NCI-H2171 (cell line): ENCODE measurements around the gene ESPL1.
"Not testable (repeated sequence)": the region's sequence is repeated elsewhere in the genome, so short reads cannot be mapped to it uniquely, and the experiment has no call there.

Experiments
- DNase-seq: peaks from one replicate; lab custom pipeline; 2025; lab: John Stamatoyannopoulos, UW

Gene ESPL1

DNA sequence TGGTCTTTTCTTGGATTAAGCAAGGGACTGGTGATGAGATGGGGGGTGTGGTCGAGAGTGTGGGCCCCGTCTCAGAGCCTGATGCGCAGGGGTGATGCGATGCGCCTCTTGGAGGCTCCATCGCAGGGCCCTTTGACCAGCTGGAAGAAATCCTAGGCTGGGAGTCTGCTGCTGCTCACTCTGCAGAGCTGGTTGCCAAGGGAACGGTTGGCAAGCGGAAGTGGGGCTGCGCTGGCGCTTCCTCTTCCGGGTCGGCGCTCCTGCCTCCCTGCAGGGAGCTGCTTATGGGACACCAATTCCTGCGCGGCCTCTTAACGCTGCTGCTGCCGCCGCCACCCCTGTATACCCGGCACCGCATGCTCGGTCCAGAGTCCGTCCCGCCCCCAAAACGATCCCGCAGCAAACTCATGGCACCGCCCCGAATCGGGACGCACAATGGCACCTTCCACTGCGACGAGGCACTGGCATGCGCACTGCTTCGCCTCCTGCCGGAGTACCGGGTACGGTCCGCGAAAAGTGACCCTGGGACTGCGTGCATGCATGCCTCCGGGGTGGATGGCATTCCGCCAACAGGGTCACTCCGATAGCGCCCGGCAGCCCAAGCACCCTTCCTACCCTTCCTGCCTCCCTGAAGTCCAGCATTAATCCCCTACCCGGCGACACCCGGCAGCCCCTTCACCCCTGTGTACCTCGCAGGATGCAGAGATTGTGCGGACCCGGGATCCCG lies 31.5 kb downstream of the ESPL1 start, which contains the start of gene MYG1:
MYG1 (plus strand) TSS at position 242 of the 727 bp plus-strand sequence; CDS start at position 285, 43 bp downstream.
- peak; percentile 85 for DNase-seq

DNA sequence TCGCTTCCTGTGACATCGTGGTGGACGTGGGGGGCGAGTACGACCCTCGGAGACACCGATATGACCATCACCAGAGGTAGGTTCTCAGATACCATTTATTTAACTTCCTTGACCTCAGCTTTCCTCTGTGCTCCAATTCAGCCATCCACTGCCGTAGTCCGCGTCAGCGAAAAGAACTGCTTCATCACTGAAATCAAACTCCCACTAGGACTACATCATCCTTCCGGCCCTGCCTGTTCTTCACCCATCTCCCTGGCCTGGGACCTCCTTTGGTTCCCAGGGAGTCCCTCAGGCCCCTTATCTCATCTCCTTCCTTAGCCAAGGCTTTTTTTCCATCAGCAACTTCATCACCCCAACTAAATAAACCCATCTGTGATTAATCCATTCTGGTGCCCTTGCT lies 32.1 kb downstream of the ESPL1 start:
- no peak for DNase-seq

DNA sequence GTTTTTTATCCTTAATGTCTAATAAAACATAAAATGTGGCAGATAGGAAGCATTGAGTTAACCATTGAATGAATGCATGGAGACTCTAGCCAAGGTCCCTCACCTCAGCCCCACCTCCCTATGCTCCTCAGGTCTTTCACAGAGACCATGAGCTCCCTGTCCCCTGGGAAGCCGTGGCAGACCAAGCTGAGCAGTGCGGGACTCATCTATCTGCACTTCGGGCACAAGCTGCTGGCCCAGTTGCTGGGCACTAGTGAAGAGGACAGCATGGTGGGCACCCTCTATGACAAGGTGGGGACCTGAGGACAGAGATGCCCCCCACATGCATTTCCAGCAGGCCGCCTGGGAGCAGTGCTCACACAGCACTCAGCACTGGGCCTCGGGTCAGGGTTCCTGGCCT lies 34.8 kb downstream of the ESPL1 start:
- no peak for DNase-seq

DNA sequence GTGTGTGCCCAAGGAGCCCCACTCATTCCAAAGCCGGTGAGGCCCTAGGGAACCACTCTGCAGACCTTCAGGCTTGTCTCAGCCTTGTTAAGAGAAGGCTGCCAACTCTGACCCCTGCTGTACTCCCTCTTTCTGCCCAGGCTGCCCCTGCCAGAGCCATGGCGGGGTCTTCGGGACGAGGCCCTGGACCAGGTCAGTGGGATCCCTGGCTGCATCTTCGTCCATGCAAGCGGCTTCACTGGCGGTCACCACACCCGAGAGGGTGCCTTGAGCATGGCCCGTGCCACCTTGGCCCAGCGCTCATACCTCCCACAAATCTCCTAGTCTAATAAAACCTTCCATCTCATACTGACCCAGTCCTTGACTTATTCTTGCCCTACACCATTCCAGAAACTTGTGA lies 38.7 kb downstream of the ESPL1 start:
- no peak for DNase-seq

DNA sequence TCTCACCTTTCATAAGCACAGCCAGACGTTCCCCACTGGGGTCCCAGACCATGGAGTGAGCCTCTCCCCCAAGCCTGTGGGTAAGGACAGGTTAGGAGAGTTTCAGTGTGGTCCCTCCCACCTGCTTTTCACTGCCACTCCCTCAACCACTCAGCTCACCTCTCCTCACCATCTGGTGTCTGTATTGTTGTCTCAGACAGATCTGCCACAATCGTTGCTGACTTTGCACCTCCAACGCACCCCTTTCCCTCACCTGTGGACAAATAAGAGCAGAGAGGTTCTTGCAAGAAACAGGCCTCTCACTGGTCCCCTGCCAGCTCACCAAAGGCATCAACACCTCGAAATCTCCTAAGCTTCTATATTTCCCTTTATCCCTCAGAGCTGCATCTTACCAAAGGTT lies 40.2 kb downstream of the ESPL1 start:
- DNase-seq: peak; percentile 22

DNA sequence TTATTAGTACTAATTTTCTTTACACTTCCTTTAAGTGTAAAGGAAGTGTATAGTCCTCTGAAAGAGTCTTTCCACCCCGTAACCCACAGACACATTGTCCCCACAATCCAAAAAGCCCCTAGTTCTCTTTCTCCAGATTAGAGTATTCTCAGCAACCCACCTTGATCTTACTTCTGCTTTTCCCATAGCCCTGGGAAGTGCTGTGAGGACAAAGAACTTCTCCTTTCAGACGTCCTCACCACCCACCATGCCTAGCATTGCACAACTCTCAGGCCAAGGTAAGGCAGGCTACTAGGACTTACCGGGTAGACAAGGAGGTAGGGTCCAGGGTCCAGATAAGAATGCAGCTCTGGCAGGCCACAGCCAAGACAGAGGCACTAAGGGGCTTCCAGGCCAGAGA lies 45.9 kb downstream of the ESPL1 start:
- no peak for DNase-seq

DNA sequence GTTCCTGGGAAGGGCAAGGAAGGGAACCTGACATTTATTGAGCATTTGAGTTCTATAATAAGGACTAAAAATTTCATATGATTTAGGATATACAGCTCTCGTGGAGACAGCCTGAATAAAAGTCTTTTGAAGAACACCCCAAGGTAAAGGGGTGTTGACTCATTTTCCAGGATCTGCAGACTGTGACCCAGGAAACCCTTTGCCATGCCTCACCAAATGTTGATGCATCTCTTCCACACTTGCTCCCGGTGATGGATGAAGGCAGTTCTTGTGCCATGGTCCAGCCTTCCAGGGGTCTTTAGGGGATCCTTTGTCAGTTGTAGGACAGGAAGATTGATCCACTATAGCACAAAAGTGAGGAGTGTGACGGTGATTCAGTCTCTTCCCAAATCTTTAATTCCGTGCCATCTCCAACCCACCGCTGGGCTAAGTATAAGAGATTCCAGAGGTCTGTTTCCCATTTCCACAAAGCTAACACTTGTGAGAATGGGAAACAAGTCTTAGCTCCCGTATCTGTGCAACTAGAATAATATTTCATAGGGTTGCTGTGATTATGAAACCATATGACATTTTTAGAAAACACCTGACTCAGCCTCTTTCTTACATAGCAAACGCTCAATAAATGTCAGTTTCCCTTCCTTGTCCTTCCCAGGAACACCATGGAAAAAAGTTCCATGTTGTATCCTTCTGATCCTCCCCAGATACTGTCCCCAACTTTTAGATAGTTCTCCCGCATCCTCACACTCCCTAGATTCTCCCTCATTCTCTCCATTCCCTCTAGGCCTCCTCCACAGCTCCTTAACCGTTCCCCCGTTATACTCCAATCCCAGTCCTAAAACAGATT lies 52.5 kb downstream of the ESPL1 start:
- no peak for DNase-seq

DNA sequence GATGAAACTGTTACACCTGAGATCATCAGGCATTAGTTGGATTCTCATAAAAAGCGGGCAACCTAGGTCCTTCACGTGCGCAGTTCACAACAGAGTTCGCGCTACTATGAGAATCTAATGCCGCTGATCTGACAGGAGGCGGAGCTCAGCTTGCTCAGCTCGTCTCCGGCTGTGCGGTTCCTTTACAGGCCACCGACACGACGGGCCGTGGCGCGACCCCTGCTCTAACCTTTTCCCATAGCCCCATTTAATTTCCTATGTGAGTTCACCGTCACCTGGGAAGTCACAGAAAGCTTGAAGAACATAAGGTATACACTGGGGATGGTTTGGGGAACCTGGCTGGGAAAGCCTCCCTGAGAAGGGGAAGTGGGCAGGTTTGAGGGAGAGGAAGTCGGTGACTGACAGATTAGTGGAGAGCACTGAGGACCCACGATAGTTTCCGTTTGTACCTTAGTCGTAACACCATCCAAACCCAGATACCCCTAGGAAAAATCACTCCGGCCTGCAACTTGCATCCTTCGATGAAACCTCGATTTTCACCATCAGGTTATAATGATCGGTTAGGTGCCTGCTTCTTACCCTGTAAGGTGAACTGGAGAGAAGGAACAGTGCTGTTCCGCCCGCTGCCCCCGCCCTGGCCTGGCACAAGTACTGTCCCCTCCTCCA lies 56.1 kb downstream of the ESPL1 start:
- no peak for DNase-seq

DNA sequence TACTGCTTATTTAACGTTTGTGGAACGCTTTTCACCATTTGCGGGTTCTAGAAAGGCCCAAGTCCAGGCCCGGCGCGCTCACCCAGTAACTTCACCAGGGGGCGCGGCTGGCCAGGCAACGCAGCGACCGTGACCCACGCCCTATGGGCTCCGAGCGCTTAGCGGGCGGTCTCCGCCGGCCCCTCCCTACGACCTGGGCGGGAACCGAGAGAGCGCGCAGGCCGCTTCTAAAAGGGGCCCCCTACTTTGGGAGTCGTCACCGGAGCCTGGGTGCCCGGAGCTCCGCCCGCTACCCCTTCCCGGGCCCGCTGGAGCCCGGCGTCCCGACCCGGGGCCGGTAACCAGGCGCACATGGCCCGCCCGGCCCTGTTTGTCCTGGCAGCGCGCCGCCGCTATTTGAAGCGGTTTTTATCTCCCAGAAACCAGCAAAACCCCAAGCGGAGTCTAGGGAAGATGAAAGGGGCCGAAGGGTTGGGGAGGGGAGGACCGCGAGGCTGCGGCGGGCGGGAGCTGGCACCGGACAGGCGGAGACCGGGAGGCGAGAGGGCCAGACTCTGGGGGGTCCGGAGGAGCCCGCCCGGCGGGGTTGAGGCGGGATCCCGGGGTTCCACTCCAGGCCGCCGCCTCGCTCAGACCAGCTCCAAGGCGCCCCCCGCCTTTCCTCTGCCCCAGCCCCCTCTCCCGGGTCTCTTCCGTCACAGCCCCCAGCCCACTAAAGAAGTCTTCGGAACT lies 56.8 kb downstream of the ESPL1 start:
- DNase-seq: peak; percentile 90

DNA sequence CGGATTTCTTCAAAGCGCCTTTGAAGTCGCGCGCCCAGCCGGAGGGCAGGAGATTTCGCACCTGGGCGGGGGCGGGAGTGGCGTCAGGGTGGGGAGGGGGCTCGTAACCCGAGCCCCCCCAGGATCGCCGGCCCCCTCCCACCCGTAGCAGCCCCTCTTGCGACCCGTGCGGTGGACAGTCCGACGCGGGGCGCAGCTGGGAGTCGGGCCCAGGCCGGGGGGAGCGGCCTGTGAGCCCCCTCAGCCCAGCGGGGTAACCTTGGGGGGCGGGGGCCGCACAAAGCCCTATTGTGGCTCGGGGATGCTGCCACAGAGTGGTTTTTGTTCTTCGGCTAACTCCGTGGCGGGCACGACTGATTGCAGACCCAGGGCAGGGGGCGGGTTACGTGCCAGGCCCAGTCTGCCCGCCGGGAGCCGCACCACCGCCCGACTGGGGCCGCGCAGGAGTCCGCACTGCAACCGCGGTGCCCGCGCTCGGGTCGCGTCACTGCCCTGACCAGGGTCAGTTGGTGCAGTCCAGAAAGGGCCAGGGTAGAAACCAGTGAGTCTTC lies 57.5 kb downstream of the ESPL1 start:
- no peak for DNase-seq

DNA sequence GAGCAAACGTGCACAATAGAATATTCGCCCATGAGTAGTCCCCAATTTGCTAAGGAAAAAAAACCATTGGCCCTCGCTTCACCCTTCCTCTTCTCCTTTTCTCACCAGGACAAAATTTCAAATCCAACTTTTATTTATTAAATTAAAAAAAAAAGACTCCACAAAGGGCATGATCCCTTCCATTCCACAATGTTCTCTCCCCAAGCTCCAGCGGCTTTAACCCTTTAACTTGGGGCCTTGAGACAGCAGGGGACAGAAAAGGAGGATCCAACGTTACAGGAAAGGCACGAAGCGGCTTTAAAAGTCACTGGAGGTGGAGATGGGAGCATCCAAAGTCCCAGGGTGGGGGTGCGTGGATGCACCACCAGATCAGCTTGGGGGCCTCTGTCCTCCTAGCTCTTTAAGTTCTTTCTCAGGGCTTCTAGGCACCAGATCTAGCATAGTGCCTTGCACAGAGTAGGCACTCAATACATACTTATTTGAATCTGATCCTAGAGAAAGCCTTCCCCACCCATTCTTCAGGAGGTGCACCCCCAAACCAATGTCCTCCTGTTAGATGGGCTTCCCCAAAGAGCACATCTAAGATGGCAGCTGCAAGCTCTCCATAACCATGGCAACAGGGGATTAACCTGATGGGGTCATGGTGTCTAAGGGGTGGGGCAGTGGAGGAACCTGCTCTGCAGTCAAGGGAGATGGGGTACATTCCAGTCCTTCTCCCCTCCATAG lies 58.5 kb downstream of the ESPL1 start:
- DNase-seq: no peak

DNA sequence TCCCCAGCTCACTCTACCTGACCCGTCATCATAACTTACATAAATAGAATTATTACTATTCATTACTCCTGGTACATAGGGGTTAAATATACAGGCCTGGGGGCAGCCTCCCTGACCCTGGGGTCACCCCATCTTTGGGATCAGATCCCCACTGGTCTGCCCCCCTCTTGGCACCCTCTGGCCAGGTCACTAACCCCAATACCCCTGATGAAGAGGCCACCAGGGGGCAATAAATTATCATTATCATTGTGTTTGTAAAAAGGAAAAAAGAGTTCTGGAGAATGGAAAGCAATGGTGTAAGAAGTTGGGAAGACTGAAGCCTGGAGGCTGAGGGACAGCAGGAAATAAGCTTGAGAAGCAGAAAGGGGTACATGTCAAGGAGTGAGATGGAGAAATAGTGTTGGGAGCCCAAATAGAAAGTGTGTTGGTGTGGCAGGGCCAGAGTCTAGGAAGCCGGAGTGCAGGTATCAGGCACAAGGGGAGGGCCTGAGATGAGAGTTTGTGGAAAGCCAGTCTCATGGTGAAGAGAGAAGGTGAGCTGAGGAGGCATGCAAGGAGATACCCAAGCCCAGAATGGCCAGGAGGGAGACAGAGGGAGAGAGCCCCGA lies 59.4 kb downstream of the ESPL1 start:
- no peak for DNase-seq

DNA sequence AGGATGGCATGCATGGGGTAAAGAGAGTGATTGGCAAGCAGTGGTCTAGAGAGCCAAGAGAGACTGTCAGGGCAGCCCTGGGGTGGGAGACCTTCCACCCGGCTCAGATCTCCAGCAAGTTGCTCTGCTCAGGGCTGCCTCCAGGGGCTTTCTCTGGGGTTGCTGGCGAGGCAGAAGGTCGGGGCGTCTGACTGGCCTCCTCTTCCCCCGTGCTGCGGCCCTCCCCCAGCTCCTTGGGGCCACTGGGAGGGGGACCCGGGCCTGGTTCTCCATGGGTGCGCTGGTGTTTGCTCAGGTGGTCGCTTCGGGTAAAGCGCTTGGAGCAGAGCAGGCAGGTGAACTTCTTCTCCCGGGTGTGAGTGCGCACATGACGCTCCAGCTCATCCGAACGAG lies 59.9 kb downstream of the ESPL1 start:
- DNase-seq: no peak

DNA sequence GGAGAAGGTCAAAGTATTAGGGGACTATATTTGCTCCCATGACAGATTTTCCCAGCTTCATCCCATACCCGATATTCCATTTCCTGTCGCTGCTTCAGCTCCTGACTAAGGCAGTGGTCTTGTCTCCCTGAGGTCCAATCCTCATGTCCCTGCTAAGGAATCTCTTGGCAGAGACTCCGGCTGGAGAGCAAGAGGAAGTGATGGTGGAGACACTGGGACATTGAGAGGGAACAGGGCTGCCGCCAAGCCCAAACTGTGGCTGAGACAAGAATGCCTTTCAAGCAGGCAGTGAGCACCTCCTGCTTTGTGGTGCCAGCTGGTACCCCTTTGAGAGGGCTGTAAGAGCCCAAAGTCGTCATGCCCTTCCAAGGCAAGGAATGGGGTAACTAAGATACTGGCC lies 62.6 kb downstream of the ESPL1 start:
- no peak for DNase-seq

DNA sequence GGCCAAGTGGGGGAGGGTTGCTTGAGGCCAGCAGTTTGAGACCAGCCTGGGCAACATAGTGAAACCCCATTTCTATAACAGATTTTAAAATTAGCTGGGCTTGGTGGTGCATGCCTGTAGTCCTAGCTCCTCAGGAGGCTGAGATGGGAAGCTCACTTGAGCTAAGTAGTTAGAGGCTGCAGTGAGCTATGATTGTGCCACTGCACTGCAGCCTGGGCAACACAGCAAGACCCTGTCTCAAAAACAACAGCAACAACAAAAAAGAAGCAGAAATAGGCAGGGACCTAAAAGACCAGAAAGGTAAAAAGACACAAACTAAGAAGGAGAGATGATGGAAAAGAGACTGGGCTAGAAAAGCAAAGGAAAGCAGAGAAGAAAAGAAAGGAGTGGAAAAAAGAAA lies 64.2 kb downstream of the ESPL1 start:
- not testable (repeated sequence) for DNase-seq

DNA sequence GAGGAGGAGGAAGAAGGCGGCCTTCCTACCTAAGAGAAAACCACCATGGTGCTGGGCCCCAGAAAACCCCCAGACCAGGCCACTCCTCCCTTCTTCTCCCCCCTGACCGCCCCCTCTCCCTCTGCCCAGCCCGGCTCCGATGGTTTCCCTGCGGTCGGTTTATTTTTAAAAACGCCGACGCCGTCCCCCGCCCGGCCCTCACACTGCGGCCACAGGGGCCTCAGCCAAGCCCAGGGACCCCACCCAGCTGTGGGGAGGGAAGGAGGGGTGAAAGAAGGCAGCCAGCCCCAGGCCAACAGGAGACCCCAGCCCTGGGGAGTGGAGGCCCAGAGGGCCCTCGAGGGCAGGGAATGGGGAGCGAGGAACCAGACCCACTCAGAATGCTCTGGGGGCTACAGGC lies 64.6 kb downstream of the ESPL1 start:
- no peak for DNase-seq

DNA sequence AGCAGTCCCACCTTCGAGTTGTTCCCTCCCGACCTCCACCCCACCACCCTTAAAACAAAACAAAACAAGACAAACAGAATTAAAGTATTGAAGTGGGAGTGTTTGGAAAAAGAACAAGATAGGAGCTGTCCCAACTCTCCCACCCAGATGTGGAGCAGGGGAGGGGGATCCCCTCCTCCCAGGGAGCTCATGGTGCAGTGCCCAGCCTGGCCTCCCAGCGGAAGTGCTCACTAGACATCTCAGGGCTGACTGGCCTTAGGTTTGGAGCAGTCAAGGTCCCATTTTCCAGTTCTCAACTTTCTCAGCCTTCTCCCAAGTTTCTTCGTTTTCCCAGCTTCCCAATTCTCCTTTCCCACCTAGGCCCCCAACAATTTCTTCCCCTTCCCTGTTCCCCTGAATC lies 65.2 kb downstream of the ESPL1 start:
- no peak for DNase-seq

DNA sequence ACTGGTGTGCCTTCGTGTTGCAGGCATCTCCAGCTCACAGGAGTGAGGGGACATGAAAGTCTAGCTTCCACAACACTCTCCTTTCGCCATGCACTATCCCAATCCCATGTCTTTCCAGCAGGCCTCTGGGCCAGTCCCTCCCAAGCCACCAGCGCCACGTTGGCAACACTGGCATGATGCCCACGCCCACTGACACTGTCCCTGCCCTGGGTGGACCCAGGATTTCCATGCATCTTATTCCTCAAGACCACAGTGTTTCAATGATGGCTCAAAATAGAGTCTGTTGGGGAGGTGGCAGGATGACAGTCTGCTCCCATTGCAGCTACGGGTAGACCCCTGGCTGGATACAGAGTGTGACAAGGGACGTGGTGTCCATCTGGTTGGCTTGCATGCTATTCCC lies 65.7 kb downstream of the ESPL1 start:
- no peak for DNase-seq

DNA sequence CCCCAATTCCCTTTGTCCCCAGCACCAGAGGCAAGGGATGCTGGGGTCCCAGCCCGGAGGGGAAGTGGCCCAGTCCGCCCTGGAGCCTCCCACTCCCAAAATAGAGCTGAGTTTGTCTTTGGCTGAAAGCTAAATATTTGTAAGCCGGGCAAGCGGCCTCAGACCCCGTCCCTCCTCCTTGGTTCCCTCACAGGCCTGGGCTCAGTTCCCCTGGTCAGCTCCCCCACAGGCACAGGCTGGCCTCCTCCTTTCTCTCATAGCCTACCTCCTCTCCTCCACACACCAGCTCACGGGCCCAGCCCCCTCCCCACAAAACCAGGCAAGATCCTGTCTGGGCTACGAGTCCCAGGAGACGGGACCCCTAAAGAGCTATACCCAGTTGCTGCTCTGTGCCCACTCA lies 66.7 kb downstream of the ESPL1 start:
- no peak for DNase-seq

DNA sequence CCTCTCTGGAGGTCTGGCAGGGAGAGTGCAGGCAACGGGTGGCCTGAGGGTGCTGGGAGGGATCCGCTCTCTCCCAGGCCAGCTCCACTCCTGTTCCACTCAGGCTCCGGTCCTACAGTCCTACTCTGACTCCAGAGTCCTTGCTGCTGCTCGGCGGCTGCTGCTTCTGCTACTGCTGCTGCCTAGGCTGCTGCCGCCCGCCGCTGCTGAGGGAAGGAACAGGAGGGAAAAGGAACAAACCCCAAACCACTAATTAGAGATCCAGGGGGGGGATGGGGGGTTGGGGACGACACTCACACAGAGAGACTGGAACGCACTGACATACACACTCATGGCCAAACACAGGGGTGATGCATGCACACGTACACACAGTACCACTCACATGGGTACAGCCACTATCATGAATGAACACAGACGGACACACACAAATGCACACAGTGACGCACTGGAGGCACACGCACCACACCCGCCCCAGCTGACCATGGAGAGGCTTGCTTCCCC lies 68.1 kb downstream of the ESPL1 start, which contains the start of gene SP7:
SP7 (minus strand) TSS at position 174 of the 501 bp plus-strand sequence. CDS start 708 bp downstream, outside the sequence.
- DNase-seq: no peak
